HepG2 (cell line): ENCODE measurements around the gene ACSM2B. TPM values are rescaled to one million over a fixed set of nuclear protein-coding genes. Genes with fewer than 3 reads are reported as not detected.
A peak's percentile ranks its signal among the peaks of the same experiment; 100 is the strongest.

Source experiments
- ATAC-seq: fragments of 200-7000 bp; cut with Tn5 transposase; 3 replicates; pipeline ENCODE4 v1.9.1; 2020; ENCODE audit warnings: mild to moderate bottlenecking, moderate library complexity
- BruUV-seq: library from RNA; stranded (reverse); fragments of 400-500 nt; replicated peaks from 2 replicates; lab custom pipeline; 2021; lab: Mats Ljungman, UMichigan
- CTCF ChIA-PET: fragments of 300-600 bp; formaldehyde crosslinking; extraction: SDS; loops from one replicate; lab custom pipeline; 2021; ENCODE audit warnings: low total read pairs, inconsistent platforms, low intra/inter-chr PET ratio; lab: Yijun Ruan, JAX
- POLR2A ChIA-PET: fragments of 350-600 bp; sonication (Branson Sonifier 250); formaldehyde crosslinking; loops from one replicate; lab custom pipeline; 2020; ENCODE audit warnings: antibody characterized with exemption, inconsistent platforms; lab: Yijun Ruan, JAX
- DNase-seq: peaks from one replicate; pipeline ENCODE4 v3.0.0-alpha.2; 2015; ENCODE audit warnings: low spot score
- FAIRE-seq: peaks from 3 replicates; lab custom pipeline; 2011; peaks lifted over from hg19 to GRCh38; lab: Jason Lieb, UNC
- H2AFZ ChIP-seq: one replicate; pipeline ENCODE4 v1.6.1; 2011; ENCODE audit warnings: low read length, inconsistent platforms
- H3K27ac ChIP-seq: fragments of 300-600 bp; 3 replicates; pipeline ENCODE4 v1.8.0; 2011; ENCODE audit warnings: mixed run types, mild to moderate bottlenecking, mixed read lengths, low read length, inconsistent platforms; ENCODE audit not compliant: insufficient read depth; ENCODE audit errors: extremely low read length
- H3K27me3 ChIP-seq, 2 experiments: fragments of 200-600 bp in 1 of 2; 2 replicates in 1 of 2; 3 replicates in 1 of 2; pipeline versions ENCODE4 v1.6.0 to v1.8.0; 2011; ENCODE audit warnings: low read length in 2 of 2, mild to moderate bottlenecking in 2 of 2, moderate library complexity in 2 of 2, inconsistent platforms in 1 of 2; ENCODE audit not compliant: insufficient read depth in 2 of 2, control insufficient read depth in 1 of 2
- H3K36me3 ChIP-seq, 2 experiments: fragments of 200-600 bp in 1 of 2; replicated peaks in 1 of 2; 2 replicates in 1 of 2; 3 replicates in 1 of 2; pipeline versions ENCODE4 v1.5.1 to v1.8.0; 2011; ENCODE audit warnings: low read length in 2 of 2, inconsistent platforms in 1 of 2; ENCODE audit not compliant: insufficient read depth in 2 of 2, control insufficient read depth in 1 of 2
- H3K4me1 ChIP-seq: 2 replicates; pipeline ENCODE4 v1.5.1; 2012; ENCODE audit warnings: low read length, inconsistent platforms; ENCODE audit not compliant: insufficient read depth
- H3K4me2 ChIP-seq: 2 replicates; pipeline ENCODE4 v1.6.0; 2011; ENCODE audit warnings: low read depth, low read length, inconsistent platforms
- H3K4me3 ChIP-seq, 3 experiments: fragments of 200-600 bp in 1 of 3; sonication (generic), shearing (Covaris generic) in 1 of 3; replicated peaks in 1 of 3; 2 replicates each; pipeline ENCODE4 v1.5.1; 2011 to 2016; ENCODE audit warnings: low read length in 3 of 3, inconsistent platforms in 2 of 3, low read depth in 2 of 3, mild to moderate bottlenecking in 2 of 3, control low read depth in 1 of 3, mixed read lengths in 1 of 3; ENCODE audit not compliant: insufficient read depth in 1 of 3
- H3K79me2 ChIP-seq: one replicate; pipeline ENCODE4 v1.6.1; 2011; ENCODE audit warnings: low read length, inconsistent platforms; ENCODE audit not compliant: insufficient read depth
- H3K9ac ChIP-seq: 2 replicates; pipeline ENCODE4 v1.6.0; 2011; ENCODE audit warnings: mild to moderate bottlenecking, low read depth, low read length, inconsistent platforms; ENCODE audit not compliant: insufficient read depth
- H3K9me3 ChIP-seq: 2 replicates; pipeline ENCODE4 v1.5.1; 2012; ENCODE audit warnings: mild to moderate bottlenecking, low read length
- H4K20me1 ChIP-seq: 2 replicates; pipeline ENCODE4 v1.6.0; 2011; ENCODE audit warnings: inconsistent platforms, mild to moderate bottlenecking, low read length, moderate library complexity; ENCODE audit not compliant: insufficient read depth
- ARID4A ChIP-seq: sonication (generic); formaldehyde crosslinking; IDR thresholded peaks from 2 replicates; pipeline ENCODE4 v1.5.0; 2020; ENCODE audit warnings: mild to moderate bottlenecking, missing genetic modification reagents, borderline replicate concordance
- ATRX ChIP-seq: sonication (generic); formaldehyde crosslinking; IDR thresholded peaks from 2 replicates; pipeline ENCODE4 v1.4.0; 2020; ENCODE audit warnings: missing genetic modification reagents, borderline replicate concordance
- CENPBD1 ChIP-seq: sonication (generic); formaldehyde crosslinking; IDR thresholded peaks from 2 replicates; pipeline ENCODE4 v1.8.0; 2022; ENCODE audit warnings: missing genetic modification reagents, low read depth, mild to moderate bottlenecking, borderline replicate concordance
- GLI4 ChIP-seq: sonication (generic); formaldehyde crosslinking; IDR thresholded peaks from 2 replicates; pipeline ENCODE4 v1.5.1; 2020; ENCODE audit warnings: missing genetic modification reagents, mild to moderate bottlenecking, moderate library complexity, borderline replicate concordance
- KDM6A ChIP-seq: IDR thresholded peaks from 2 replicates; pipeline ENCODE4 v1.6.1; 2016; ENCODE audit warnings: low read depth
- MBNL3 ChIP-seq: fragments of 250-450 bp; sonication (Bioruptor Pico); conservative IDR thresholded peaks from 2 replicates; pipeline ENCODE4 v1.8.0; 2022; ENCODE audit warnings: mild to moderate bottlenecking, inconsistent platforms
- NFIB ChIP-seq: sonication (generic); formaldehyde crosslinking; IDR thresholded peaks from 2 replicates; pipeline ENCODE4 v1.9.0; 2021; ENCODE audit warnings: missing genetic modification reagents, mild to moderate bottlenecking, borderline replicate concordance
- NR1H2 ChIP-seq: sonication (generic); formaldehyde crosslinking; IDR thresholded peaks from 2 replicates; pipeline ENCODE4 v1.8.1; 2022; ENCODE audit warnings: low read depth, missing genetic modification reagents, borderline replicate concordance
- RBM39 ChIP-seq: fragments of 200-400 bp; formaldehyde crosslinking; IDR thresholded peaks from one replicate; pipeline ENCODE4 v1.6.1; 2018; ENCODE audit warnings: antibody characterized with exemption, mild to moderate bottlenecking, low read depth, low read length; ENCODE audit not compliant: poor library complexity, severe bottlenecking
- RFXAP ChIP-seq: sonication (generic); formaldehyde crosslinking; IDR thresholded peaks from 2 replicates; pipeline ENCODE4 v1.4.0; 2020; ENCODE audit warnings: missing genetic modification reagents, borderline replicate concordance
- SP1 ChIP-seq, 2 experiments: fragments of 450-650 bp in 1 of 2; sonication (generic) in 1 of 2; formaldehyde crosslinking in 1 of 2; IDR thresholded peaks; 2 replicates each; pipeline versions ENCODE4 v1.4.0 to v1.6.1; 2016 to 2020; ENCODE audit warnings: missing genetic modification reagents in 1 of 2
- XRCC5 ChIP-seq: fragments of 200-400 bp; formaldehyde crosslinking; optimal IDR thresholded peaks from 2 replicates; pipeline ENCODE3; 2017; ENCODE audit warnings: mild to moderate bottlenecking, low read length
- ZBTB44 ChIP-seq: sonication (generic); formaldehyde crosslinking; IDR thresholded peaks from 2 replicates; pipeline ENCODE4 v1.4.0; 2020; ENCODE audit warnings: missing genetic modification reagents
- ZFY ChIP-seq: sonication (generic); formaldehyde crosslinking; IDR thresholded peaks from 2 replicates; pipeline ENCODE4 v1.4.0; 2020; ENCODE audit warnings: missing genetic modification reagents
- ZNF468 ChIP-seq: sonication (generic); formaldehyde crosslinking; IDR thresholded peaks from 2 replicates; pipeline ENCODE4 v1.8.0; 2022; ENCODE audit warnings: mild to moderate bottlenecking, moderate library complexity, missing genetic modification reagents
- ZNF792 ChIP-seq: IDR thresholded peaks from 2 replicates; pipeline ENCODE4 v1.6.1; 2016
- ZNF883 ChIP-seq: sonication (generic); formaldehyde crosslinking; IDR thresholded peaks from 2 replicates; pipeline ENCODE4 v1.5.1; 2020; ENCODE audit warnings: mild to moderate bottlenecking, missing genetic modification reagents; ENCODE audit errors: not compliant biosample characterization
- in situ Hi-C: cut with HindIII; loops from 2 replicates; pipeline ENCODE4 v1.10.0; 2017; ENCODE audit warnings: low pct_unique_long_range_greater_than_20kb; ENCODE audit not compliant: extremely low pct_ligation_motif_present
- intact Hi-C: fragments of 100-400 bp; cut with micrococcal nuclease; formaldehyde crosslinking; loops from one replicate; pipeline ENCODE4 v1.10.0; 2022; ENCODE audit not compliant: unreplicated experiment
- polyA plus RNA-seq, 8 experiments: library from polyadenylated mRNA; depleted of rRNA in 3 of 8; stranded (reverse) in 7 of 8; unstranded in 1 of 8; fragments of >200 nt; fragmentation: Illumina TruSeq in 4 of 8; extraction: Trizol in 4 of 8; gene quantifications; 2 replicates each; pipeline versions ENCODE4 v1.2.1 to v1.2.3, GENCODE V29; 2011 to 2016; ENCODE audit warnings: low read depth in 4 of 8, missing spikeins in 1 of 8, mixed read lengths in 1 of 8; ENCODE audit not compliant: insufficient read depth in 1 of 8
- total RNA-seq, 5 experiments: library from RNA; depleted of rRNA; stranded (reverse); fragments of >200 nt; fragmentation: Illumina TruSeq; extraction: Trizol; gene quantifications; 2 replicates each; pipeline ENCODE4 v1.2.3, GENCODE V29; 2016; ENCODE audit warnings: low read depth in 1 of 5

ACSM2B gene
- total and polyA plus RNA-seq, 2 of the 13 experiments (the other 11 are each of a cell fraction or from before 2014, with no cell fraction given), result 22.9 to 34.0 TPM

- in situ Hi-C loops, result no loop called here
- Histone ChIP-seq H3K4me2 (no peak overlapping the region), H2AFZ (no peak overlapping the region), H3K79me2 (no peaks in the 10 kb centered on the region), H3K36me3 (no peaks in the 10 kb centered on the region), H3K4me3 (no peak overlapping the region), H4K20me1 (no peaks in the 10 kb centered on the region), H3K27ac (no peak overlapping the region), H3K4me1 (peaks cover 42% of the 10 kb centered on the region), H3K9ac (no peak overlapping the region), H3K27me3 (0 out of 5 replicates have a peak, but pooled peaks cover 0 to 5% of the 10 kb centered on the region in 2 experiments), H3K9me3 (no peaks in the 10 kb centered on the region)
- BruUV-seq, result no TSS peak
- ChIA-PET POLR2A (interaction anchor here (1.9 to 2.4 kb wide), 2 partner anchors 12 to 24 kb away, joined by 7 read pairs; no protein-coding TSS in a partner anchor), CTCF (interaction anchor here (2.9 kb wide), 1 partner anchor 70 kb away, joined by 28 read pairs; no protein-coding TSS in a partner anchor)
- DNase-seq (no peak), FAIRE-seq (no peak), ATAC-seq (no peak; the same call in 2 of the 3 replicates)
- intact Hi-C loops, result loop anchor here (1.0 kb wide), 1 partner anchor 69 kb away; no protein-coding TSS in a partner anchor
- TF ChIP-seq MBNL3 (CRISPR knock-in tag), result no peak
- TF ChIP-seq CENPBD1 (CRISPR knock-in tag), result no peak
- no peak for TF ChIP-seq RBM39
- TF ChIP-seq ZFY (CRISPR knock-in tag), result no peak
- peak; percentile 2; the same call in 1 of the 2 replicates for TF ChIP-seq ZNF468 (CRISPR knock-in tag)
- no peak for TF ChIP-seq ZNF792
- TF ChIP-seq NR1H2, result no peak
- 0 out of 2 replicates have a peak, but pooled peaks have one; percentile 3 for TF ChIP-seq RFXAP (CRISPR knock-in tag)
- no peak for TF ChIP-seq KDM6A (CRISPR knock-in tag)
- no peak for TF ChIP-seq ZBTB44
- TF ChIP-seq XRCC5, result no peak
- no peak for TF ChIP-seq ATRX (CRISPR knock-in tag)
- TF ChIP-seq SP1 (IDR thresholded peaks at IDR 0.05), result no peak
- no peak for TF ChIP-seq SP1 (CRISPR knock-in tag; IDR thresholded peaks at IDR 0.05)
- 0 out of 2 replicates have a peak, but pooled peaks have one; percentile 25 for TF ChIP-seq GLI4 (CRISPR knock-in tag)
- peak; percentile 53 for TF ChIP-seq ZNF883 (CRISPR knock-in tag)
- TF ChIP-seq NFIB (CRISPR knock-in tag), result no peak
- no peak; the same call in 1 of the 2 replicates for TF ChIP-seq ARID4A (CRISPR knock-in tag)
These were observed 46.3 kb upstream of the ACSM2B start for GRCh38 chr16:20622498-20622870.
